ENCODE data around the gene EIF3K. TPM values are rescaled to one million over a fixed set of nuclear protein-coding genes. Genes with fewer than 3 reads are reported as not detected.

Gene EIF3K
- total RNA-seq, 6 donors from 2014 or later = 142 to 404 (median 242) TPM

DNA sequence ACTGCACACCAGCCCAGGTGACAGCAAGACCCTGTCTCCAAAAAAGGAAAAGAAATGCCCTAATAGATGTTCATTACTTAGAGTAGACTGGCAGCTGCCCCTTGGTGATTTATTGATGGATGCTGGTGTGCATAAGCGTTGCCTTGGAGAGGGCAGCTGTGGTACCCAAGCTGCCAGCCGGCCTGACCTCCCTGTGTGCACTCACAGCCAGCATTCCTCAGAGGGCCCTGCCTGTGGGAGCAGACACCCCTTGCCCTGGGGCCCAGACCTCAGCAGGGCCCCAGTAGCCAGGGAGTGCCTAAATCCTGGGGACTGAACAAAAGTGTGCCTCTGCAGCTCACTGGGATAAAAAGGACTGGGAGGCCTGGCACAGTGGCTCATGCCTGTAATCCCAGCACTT lies 20.7 kb downstream of the EIF3K start:
- DNase-seq (no peak), ATAC-seq (ENCODE audit: low FRiP score in 2 of 2) (no peak)
- H3K36me3 ChIP-seq = peaks cover 0 to 24% (median 11%) of the 10 kb centered on the region in 4 donors
- H3K4me3 ChIP-seq = no peak overlapping the region
- H3K4me1 ChIP-seq = peaks cover 19 to 41% (median 31%) of the 10 kb centered on the region in 4 donors
- H3K9me3 ChIP-seq = no peaks in the 10 kb centered on the region
- WGBS, 2 donors = 88 to 100% methylated on average over 2 of the region's 2 CpGs
- H3K27ac ChIP-seq = peak overlapping the region in 2 of 4 donors; percentile 58 to 65
- TF ChIP-seq POLR2AphosphoS5 (IDR thresholded peaks at IDR 0.05) (no peak), EP300 (IDR thresholded peaks at IDR 0.05) (no peak), POLR2A (IDR thresholded peaks at IDR 0.05) (no peak)
- TF ChIP-seq, protein P1, sequence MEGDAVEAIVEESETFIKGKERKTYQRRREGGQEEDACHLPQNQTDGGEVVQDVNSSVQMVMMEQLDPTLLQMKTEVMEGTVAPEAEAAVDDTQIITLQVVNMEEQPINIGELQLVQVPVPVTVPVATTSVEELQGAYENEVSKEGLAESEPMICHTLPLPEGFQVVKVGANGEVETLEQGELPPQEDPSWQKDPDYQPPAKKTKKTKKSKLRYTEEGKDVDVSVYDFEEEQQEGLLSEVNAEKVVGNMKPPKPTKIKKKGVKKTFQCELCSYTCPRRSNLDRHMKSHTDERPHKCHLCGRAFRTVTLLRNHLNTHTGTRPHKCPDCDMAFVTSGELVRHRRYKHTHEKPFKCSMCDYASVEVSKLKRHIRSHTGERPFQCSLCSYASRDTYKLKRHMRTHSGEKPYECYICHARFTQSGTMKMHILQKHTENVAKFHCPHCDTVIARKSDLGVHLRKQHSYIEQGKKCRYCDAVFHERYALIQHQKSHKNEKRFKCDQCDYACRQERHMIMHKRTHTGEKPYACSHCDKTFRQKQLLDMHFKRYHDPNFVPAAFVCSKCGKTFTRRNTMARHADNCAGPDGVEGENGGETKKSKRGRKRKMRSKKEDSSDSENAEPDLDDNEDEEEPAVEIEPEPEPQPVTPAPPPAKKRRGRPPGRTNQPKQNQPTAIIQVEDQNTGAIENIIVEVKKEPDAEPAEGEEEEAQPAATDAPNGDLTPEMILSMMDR (IDR thresholded peaks at IDR 0.05) = no peak
- H3K27me3 ChIP-seq = no peaks in the 10 kb centered on the region

DNA sequence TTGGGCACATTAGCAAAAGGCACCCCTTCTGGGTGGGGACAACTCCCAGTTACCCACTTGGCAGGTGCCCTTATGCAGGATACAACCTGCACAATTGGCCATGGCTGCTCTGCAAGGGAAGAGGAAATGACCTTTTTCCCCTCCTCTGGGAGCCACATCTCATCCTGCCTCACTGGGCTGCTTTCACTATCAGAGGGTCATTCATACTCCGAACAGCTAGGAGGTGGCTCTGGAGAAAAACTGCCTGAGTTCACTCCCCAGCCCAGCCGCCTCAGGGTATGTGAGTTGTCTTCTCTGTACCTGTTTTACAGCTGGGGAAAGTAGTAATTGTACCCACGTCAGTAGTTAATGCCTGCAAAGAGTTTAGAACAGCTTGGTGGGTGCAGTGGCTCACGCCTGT lies 21.4 kb downstream of the EIF3K start:
- 76 to 77% methylated on average over 2 to 4 of the region's 4 CpGs for WGBS, 2 donors
- Histone ChIP-seq H3K27ac (peak overlapping the region in 3 of 4 donors; percentile 58 to 65 (median 65)), H3K9me3 (no peaks in the 10 kb centered on the region), H3K27me3 (no peaks in the 10 kb centered on the region), H3K36me3 (peaks cover 0 to 19% (median 6%) of the 10 kb centered on the region in 4 donors), H3K4me3 (no peak overlapping the region), H3K4me1 (peaks cover 15 to 37% (median 27%) of the 10 kb centered on the region in 4 donors)
- ATAC-seq (ENCODE audit: low FRiP score in 2 of 2) (no peak), DNase-seq (no peak)
- TF ChIP-seq, protein P1 (IDR thresholded peaks at IDR 0.05) = no peak
- no peak for TF ChIP-seq POLR2AphosphoS5 (IDR thresholded peaks at IDR 0.05)
- TF ChIP-seq POLR2A (IDR thresholded peaks at IDR 0.05) = no peak
- no peak for TF ChIP-seq EP300 (IDR thresholded peaks at IDR 0.05)

DNA sequence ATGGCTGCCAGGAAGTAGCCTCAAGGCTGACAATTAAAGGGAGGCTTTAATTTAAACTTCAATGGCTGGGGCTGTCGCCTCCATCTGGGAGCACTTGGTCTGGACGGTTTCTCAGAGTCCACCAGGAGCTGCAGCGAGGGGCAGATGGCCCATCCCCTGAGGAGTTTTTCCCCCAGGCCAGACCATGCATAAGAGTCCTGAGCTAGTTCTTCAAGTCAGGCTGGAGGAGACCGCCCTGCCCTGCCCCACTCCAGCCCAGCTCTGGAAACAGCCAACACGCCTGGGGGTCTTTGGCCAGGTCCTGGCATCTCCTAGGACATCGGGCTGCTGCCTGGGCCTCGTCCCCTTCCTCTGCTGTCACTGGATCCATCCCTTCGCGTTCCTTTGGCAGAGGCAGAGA lies 23.2 kb downstream of the EIF3K start:
- ATAC-seq (ENCODE audit: low FRiP score in 2 of 2) (no peak), DNase-seq (no peak)
- no peaks in the 10 kb centered on the region for H3K9me3 ChIP-seq
- H3K4me1 ChIP-seq = peaks cover 9 to 35% (median 18%) of the 10 kb centered on the region in 4 donors
- H3K27me3 ChIP-seq = no peaks in the 10 kb centered on the region
- peak overlapping the region in 2 of 4 donors; percentile 47 to 61 for H3K27ac ChIP-seq
- H3K36me3 ChIP-seq = peaks cover 0 to 6% (median 2%) of the 10 kb centered on the region in 4 donors
- TF ChIP-seq POLR2AphosphoS5 (IDR thresholded peaks at IDR 0.05) (no peak), EP300 (IDR thresholded peaks at IDR 0.05) (no peak)
- TF ChIP-seq, protein P1 (IDR thresholded peaks at IDR 0.05) = no peak
- 76 to 95% methylated on average over 6 to 9 of the region's 9 CpGs for WGBS, 2 donors
- no peak overlapping the region for H3K4me3 ChIP-seq

DNA sequence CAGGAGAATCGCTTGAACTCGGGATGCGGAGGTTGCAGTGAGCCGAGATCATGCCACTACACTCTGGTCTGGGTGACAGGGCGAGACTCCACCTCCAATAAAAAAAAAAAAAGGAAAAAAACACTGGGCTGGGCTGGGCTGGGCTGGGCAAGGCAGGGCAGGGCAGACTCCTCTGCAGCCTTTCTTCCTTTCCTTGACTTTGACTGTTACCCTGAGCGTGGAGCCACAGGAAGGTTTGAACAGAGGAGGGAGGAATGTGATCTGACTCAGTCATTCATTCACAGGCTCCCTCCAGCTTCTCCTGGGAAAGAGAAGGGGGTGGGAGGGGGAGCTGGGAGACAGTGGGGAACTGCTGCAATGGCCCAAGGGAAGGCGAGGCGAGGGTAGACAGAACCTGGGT lies 25.7 kb downstream of the EIF3K start:
- peaks cover 11 to 37% (median 19%) of the 10 kb centered on the region in 4 donors for H3K4me1 ChIP-seq
- 88 to 90% methylated on average over 8 of the region's 8 CpGs for WGBS, 2 donors
- no peak overlapping the region for H3K4me3 ChIP-seq
- TF ChIP-seq POLR2A (IDR thresholded peaks at IDR 0.05) (no peak), POLR2AphosphoS5 (IDR thresholded peaks at IDR 0.05) (no peak), EP300 (IDR thresholded peaks at IDR 0.05) (no peak)
- TF ChIP-seq, protein P1 (IDR thresholded peaks at IDR 0.05) = no peak
- DNase-seq (no peak), ATAC-seq (ENCODE audit: low FRiP score in 2 of 2) (no peak)
- H3K27me3 ChIP-seq = no peaks in the 10 kb centered on the region
- H3K27ac ChIP-seq = no peak overlapping the region
- no peaks in the 10 kb centered on the region for H3K9me3 ChIP-seq
- H3K36me3 ChIP-seq = no peaks in the 10 kb centered on the region

DNA sequence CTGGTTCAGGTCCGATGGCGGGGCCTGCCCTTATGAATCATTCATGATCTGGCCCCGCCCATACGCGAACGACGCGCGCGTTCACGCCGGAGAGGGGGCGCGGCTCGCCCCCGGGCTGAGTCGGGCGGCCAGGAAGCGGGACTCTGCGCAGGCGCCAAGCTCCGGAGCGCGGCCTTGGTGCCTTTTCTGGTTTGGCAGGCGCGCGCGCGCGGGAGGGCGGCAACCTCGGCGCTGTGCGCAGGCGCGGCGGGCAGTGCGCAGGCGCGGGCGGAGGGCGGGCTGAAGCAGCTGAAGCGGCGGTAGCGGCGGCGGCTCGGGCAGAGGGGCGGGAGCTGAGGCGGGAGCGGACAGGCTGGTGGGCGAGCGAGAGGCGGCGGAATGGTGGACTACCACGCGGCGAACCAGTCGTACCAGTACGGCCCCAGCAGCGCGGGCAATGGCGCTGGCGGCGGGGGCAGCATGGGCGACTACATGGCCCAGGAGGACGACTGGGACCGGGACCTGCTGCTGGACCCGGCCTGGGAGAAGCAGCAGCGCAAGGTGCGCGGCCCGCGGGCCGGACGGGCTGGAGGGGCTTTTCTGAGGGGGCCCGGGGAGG lies 28.5 kb downstream of the EIF3K start, which contains the start of gene ACTN4:
ACTN4 (plus strand) TSS at position 282 of the 598 bp plus-strand sequence; CDS start at position 379, 97 bp downstream.
- Histone ChIP-seq H3K27me3 (no peaks in the 10 kb centered on the region), H3K36me3 (no peaks in the 10 kb centered on the region), H3K4me3 (peak within 1 kb of the TSS; percentile 92 to 100 (median 98)), H3K27ac (peak within 1 kb of the TSS; percentile 94 to 98 (median 97)), H3K4me1 (peaks cover 34 to 39% (median 39%) of the 10 kb centered on the region in 4 donors), H3K9me3 (no peaks in the 10 kb centered on the region)
- peak; percentile 94 to 96 for ATAC-seq (ENCODE audit: low FRiP score in 2 of 2)
- TF ChIP-seq EP300 (IDR thresholded peaks at IDR 0.05) = no peak
- TF ChIP-seq POLR2AphosphoS5 (IDR thresholded peaks at IDR 0.05) = peak; percentile 97 to 99
- TF ChIP-seq, protein P1 (IDR thresholded peaks at IDR 0.05) = peak in 3 of 6 experiments; percentile 15 to 34 (median 27)
- TF ChIP-seq POLR2A (IDR thresholded peaks at IDR 0.05) = peak in 3 of 4 donors; percentile 97 to 100 (median 99)
- peak; percentile 99 to 100 for DNase-seq
- 0% methylated on average over 43 to 66 of the region's 77 CpGs for WGBS, 2 donors

All from upper lobe of left lung (tissue), 6 donors.